IPS DF 4.7 (cell line): ENCODE data around the gene TCF12.

Experiments
- DNase-seq: peaks from one replicate; pipeline ENCODE4 v3.0.0-alpha.2; 2013; ENCODE audit warnings: low spot score; ENCODE audit errors: extremely low read depth

The TCF12 gene

DNA sequence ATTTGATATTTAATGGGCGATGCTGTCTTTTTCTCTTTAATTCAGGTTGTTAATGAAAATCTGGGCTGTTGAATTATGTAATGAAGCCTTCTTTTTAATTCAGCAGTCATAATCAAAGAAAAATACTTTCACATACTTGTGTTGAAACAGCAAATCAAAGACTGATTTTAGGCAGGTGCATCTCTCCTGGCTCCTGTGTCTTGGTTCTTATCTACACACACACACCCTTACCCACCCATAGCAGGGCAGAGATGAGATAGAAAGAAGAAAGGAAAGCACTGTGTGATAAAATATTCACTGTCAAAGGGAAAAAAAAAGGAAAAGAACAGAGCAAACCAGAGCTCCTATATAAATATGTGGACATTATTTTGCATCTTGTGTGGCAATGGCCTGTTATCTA, 327.3 kb downstream of the TCF12 start:
- no peak for DNase-seq

DNA sequence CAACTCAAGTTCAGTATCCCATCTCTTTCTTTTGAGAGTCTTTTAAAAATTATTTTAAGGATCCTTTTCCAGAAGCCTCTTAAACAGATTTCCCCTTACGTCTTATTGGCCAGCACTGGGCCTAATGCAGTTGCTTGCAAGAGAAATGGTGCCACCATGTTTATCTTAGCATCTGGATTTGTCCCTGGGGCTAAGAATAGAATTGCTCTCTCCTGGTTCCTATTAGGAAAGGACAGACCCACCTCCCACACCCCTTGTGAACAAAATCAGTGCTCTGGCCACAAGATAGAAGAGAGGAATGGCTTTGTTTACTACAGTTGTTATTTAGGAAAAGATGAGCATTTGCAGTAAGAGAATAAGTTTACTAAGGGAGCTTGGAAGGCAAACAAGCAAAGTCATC, 329.6 kb downstream of the TCF12 start:
- DNase-seq, result no peak

DNA sequence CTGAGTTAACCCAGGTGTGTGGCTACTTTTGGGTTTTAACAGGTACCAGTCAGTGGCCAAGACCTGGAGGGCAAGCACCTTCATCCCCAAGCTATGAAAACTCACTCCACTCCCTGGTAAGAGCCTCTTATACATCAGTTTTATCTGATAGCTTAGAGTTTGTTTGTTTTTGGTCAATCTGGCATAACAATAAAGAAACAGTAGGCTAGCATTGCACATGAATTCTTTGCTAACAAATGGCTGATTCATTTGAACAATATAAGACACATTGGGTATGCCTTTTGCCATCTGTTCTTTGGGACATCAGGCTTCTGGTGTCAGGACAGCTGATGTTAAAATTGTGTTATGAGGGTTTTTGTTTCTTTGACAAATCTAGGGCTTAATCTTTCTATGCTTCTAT, 332.9 kb downstream of the TCF12 start:
- no peak for DNase-seq

- DNase-seq, result no peak
Observed at GRCh38 chr15:57251941-57252340, 333.5 kb downstream of the TCF12 start.

- DNase-seq, result no peak
Observed at GRCh38 chr15:57253082-57253481, 334.6 kb downstream of the TCF12 start.

- no peak for DNase-seq
Observed at GRCh38 chr15:57253500-57253899, 335.1 kb downstream of the TCF12 start.

DNA sequence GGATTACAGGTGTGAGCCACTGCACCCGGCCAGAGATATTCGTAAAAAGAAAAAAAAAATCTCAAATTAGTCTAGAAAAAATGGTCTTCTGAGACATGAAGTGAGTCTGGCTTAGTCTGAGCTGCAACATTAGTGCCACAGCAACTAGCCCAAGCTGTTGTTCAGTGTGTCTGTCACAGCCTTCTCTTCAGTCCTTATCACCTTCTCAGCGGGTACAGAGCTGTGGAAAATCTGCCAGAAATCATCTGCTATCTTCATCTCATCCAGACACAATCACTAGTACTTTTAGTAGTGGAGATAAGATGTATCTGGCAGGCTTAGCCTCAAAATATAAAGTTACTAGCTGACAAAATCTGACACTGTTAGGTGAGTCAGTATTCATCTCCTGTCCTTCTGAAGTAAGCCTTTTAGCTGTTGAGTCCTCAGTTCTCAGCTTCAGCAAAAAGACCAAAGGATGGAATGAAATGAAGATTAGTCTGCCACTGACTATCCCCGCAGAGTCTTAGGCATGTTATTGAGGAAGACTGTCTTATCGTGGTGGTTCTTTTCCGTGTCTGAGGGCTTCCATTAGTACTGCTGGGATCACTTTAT, 337.4 kb downstream of the TCF12 start:
- DNase-seq, result no peak

DNA sequence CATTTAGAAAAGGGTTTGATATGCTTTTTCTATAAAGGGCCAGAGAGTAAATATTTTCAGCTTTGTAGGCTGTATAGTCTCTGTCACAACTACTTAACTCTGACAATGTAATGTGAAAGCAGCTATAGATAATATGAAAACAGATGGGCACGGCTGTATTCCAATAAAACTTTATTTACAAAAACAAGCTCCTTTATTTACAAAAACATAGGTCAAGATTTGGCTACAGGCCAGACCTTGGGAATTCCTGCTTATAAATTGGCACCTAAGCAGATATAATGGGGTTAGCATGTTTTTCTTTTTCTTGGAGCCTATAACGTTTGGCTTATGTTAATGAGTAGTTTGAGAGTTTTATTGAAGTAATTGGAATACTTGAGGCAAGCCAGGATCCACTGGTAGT, 338.5 kb downstream of the TCF12 start:
- no peak for DNase-seq

GRCh38 chr15:57259568-57260040, 341.2 kb downstream of the TCF12 start:
- DNase-seq, result no peak

- DNase-seq, result no peak
Observed at GRCh38 chr15:57263520-57263919, 345.1 kb downstream of the TCF12 start.

- DNase-seq, result no peak
Observed at GRCh38 chr15:57272771-57273357, 354.4 kb downstream of the TCF12 start.

- DNase-seq, result no peak
Observed at GRCh38 chr15:57273402-57273801, 355.0 kb downstream of the TCF12 start.

DNA sequence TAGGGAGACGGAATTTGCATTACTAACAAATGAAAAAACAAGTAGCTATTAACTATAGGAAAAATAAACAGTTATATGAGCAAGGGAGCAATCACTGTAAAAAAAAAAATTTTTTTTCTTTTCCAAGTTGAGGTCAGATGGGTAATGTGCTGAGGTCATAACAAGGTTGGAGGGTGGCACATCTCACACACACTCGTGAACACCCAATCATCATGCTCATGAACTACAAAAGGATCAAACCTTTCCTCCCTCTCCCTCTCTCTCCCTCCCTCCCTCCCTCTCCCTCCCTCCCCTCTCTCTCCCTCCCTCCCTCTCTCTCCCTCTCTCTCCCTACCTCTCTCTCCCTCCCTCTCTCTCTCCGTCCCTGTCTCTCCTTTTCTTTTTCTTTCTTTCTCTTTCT, 360.0 kb downstream of the TCF12 start:
- DNase-seq, result no peak

DNA sequence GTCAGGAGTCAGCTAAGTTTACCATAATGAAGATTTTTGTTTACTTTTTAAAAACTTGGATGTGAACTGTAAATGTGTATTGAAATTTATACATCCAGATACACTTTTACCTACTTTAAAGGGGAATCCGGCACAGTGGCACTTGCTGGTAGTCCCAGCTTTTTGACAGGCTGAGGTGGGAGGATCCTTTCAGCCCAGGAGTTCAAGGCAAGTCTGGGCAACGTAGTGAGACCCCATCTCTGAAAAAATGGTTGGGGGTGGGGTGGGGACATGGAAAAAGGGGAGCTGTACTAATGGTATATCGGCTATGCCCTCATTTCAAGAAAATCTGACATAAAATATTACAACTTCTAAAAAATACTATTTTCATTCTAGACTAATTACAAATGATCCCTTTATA, 362.0 kb downstream of the TCF12 start:
- no peak for DNase-seq

DNA sequence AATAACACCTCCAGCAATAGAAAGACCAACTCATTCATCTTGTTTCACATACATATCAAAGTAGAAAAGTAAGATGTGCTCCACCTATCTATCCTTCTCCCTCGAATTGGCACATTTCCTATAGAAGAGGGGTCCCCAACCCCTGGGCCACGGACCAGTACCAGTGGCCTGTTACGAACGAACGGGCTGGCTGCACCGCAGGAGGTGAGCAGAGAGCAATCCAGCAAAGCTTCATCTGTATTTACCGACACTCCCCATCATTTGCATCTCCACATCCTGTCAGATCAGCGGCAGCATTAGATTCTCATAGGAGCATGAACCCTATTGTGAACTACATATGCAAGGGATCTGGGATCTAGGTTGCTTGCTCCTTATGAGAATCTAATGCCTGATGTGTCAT, 362.9 kb downstream of the TCF12 start:
- no peak for DNase-seq

GRCh38 chr15:57282686-57283085, 364.2 kb downstream of the TCF12 start:
- DNase-seq, result no peak

- no peak for DNase-seq
Observed at GRCh38 chr15:57283774-57284503, 365.5 kb downstream of the TCF12 start.

DNA sequence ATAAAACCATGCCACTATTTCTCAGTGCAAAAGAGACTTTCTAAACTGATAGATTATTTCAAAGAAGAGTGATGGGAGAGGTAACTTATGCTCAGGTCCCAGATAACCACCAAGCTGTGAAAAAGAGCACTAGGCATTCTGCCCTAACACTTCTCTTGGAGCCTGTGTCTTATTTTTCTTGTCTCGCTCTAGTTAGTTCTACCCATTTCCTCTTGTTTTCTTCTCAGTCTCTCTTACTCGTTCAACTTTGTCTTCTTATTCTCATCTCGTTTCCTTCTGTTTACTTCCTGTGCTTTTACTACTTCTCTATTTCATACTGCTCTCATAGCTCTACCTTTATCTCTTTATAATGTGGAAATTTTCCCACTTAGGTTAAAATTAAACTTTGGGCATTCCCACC, 366.1 kb downstream of the TCF12 start:
- no peak for DNase-seq

GRCh38 chr15:57285386-57285785, 366.9 kb downstream of the TCF12 start:
- DNase-seq, result no peak

DNA sequence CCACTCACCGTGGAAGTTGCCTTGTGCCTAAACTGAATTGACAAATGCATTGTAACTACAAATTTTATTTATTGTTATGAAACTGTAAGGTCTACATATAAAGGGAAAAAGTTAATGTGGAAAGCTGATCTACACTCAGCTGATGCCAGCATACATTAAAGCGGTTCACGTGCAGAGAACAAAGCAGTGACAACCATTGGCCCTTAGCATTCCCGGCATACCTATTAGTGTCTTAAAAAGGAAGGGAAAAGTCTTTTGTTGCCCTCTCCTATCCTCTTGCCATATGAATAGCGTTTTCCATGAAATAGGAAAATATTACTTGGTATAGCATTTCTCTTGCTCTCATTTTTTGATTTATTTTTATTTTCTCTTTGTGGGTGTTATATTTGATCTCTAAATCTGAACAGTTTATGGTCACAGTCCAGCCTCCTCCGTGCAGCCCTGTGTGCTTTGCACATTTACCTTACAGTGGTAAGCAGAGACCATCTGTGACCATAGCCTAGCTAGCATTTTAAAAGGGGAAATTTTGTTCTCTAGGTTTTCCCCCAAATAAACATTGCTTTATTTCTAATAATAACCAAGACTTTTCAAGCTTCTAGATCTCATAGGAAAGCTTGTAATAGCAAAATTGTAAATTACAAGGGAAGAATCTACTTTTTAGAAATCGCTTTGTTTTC, 368.1 kb downstream of the TCF12 start:
- no peak for DNase-seq

- no peak for DNase-seq
Observed at GRCh38 chr15:57287123-57287521, 368.7 kb downstream of the TCF12 start.

DNA sequence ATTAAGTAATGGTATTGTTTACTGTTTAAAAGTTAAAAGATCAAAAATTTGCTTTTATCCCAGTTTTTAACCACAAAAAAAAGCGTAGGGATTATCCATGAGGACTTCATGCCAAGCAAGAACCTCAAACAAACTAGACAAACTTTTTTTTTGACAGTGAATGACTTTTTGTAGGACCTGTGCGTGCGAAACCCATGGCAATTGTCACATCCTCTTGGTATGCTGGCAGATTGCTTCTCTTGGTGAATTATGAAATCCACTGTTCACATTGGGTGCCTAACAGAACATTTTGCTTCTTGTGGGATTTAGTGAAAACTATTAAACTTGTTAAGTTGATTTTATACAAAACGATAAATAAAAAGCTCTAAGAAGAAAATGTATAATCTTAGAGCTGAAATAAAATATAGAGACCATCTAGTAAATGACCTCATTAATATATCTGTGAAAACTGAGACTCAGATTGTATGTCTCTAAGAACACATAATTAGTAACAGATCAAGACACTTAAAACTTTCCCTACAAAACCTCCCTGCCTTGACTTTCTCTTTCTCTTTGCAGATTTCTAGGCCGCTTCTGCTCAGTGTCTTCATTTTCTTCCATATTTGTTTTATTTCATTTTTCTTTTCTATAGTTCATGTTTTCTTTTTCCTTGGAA, 370.6 kb downstream of the TCF12 start:
- DNase-seq, result no peak
